ENCODE measurements around the gene NOS1AP. TPM values are rescaled to one million over a fixed set of nuclear protein-coding genes. Genes with fewer than 3 reads are reported as not detected.

NOS1AP gene
- total and polyA plus RNA-seq, 9 of the 15 experiments (the other 6 are each of a cell fraction or from before 2014, with no cell fraction given) = 0.07 to 1.5 (median 0.22) TPM

DNA sequence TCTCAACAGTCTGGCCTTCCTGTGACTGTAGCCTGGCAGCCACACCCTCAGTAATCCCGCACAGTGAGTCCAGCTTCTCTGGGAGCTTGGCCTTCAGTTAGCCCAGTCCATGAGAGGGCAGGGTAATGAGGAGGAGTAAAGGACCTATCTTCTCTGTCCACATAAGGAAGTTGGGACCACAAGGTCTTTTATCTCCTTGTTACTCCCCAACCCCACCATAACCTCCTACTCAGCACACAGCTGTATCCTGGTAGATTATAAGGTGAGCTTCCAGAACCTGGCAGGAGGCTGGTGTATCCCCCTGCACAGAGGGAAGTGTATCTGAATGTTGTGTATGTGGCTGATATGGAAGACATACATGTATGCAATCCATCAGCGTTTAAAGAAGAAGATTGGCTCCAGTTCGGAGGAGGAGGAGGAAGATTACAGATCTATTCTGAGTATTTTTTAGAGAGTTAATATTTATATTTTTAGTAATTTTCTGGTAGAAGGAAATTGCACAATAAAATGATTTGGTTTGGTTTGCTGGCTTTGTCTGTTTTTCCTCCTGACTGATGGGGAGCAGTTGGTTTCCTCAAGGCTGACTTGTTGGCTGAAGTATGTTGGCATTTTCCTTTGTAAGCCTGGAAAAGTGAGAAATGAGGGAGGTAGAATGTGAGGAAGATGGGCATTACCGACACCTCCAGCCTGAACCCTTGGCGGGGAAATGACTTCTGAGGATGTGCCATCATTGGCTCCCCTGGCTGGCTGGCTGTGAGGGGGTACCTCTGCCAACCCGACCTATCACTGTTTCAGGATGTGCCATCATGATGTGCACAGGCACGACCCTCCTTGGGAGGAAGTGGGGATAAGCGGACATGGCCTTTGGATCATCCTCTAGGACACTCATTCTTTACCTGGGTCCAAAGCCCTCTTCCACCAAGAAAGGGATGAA, 317.1 kb downstream of the NOS1AP start (continued):
- TF ChIP-seq FOSL1 (tag; conservative IDR thresholded peaks at IDR 0.05) (peak; percentile 52; the same call in 1 of the 2 replicates), PHF20 (IDR thresholded peaks at IDR 0.05; ENCODE audit: partially characterized antibody) (peak; percentile 38), POLR2H (tag; IDR thresholded peaks at IDR 0.05; ENCODE audit: low read depth) (no peak), SMC3 (conservative IDR thresholded peaks at IDR 0.05; ENCODE audit: insufficient read depth, low read depth, low read length) (no peak)
- TF ChIP-seq, protein P1, sequence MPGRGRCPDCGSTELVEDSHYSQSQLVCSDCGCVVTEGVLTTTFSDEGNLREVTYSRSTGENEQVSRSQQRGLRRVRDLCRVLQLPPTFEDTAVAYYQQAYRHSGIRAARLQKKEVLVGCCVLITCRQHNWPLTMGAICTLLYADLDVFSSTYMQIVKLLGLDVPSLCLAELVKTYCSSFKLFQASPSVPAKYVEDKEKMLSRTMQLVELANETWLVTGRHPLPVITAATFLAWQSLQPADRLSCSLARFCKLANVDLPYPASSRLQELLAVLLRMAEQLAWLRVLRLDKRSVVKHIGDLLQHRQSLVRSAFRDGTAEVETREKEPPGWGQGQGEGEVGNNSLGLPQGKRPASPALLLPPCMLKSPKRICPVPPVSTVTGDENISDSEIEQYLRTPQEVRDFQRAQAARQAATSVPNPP (IDR thresholded peaks at IDR 0.05; ENCODE audit: borderline replicate concordance, insufficient read depth, insufficient read length) = no peak
- TF ChIP-seq, protein P2, sequence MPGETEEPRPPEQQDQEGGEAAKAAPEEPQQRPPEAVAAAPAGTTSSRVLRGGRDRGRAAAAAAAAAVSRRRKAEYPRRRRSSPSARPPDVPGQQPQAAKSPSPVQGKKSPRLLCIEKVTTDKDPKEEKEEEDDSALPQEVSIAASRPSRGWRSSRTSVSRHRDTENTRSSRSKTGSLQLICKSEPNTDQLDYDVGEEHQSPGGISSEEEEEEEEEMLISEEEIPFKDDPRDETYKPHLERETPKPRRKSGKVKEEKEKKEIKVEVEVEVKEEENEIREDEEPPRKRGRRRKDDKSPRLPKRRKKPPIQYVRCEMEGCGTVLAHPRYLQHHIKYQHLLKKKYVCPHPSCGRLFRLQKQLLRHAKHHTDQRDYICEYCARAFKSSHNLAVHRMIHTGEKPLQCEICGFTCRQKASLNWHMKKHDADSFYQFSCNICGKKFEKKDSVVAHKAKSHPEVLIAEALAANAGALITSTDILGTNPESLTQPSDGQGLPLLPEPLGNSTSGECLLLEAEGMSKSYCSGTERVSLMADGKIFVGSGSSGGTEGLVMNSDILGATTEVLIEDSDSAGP (CRISPR knock-in tag; IDR thresholded peaks at IDR 0.05) = no peak
- TF ChIP-seq, protein P3, sequence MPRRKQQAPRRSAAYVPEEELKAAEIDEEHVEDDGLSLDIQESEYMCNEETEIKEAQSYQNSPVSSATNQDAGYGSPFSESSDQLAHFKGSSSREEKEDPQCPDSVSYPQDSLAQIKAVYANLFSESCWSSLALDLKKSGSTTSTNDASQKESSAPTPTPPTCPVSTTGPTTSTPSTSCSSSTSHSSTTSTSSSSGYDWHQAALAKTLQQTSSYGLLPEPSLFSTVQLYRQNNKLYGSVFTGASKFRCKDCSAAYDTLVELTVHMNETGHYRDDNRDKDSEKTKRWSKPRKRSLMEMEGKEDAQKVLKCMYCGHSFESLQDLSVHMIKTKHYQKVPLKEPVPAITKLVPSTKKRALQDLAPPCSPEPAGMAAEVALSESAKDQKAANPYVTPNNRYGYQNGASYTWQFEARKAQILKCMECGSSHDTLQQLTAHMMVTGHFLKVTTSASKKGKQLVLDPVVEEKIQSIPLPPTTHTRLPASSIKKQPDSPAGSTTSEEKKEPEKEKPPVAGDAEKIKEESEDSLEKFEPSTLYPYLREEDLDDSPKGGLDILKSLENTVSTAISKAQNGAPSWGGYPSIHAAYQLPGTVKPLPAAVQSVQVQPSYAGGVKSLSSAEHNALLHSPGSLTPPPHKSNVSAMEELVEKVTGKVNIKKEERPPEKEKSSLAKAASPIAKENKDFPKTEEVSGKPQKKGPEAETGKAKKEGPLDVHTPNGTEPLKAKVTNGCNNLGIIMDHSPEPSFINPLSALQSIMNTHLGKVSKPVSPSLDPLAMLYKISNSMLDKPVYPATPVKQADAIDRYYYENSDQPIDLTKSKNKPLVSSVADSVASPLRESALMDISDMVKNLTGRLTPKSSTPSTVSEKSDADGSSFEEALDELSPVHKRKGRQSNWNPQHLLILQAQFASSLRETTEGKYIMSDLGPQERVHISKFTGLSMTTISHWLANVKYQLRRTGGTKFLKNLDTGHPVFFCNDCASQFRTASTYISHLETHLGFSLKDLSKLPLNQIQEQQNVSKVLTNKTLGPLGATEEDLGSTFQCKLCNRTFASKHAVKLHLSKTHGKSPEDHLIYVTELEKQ (CRISPR knock-in tag; IDR thresholded peaks at IDR 0.05) = no peak
- TF ChIP-seq, protein P4, sequence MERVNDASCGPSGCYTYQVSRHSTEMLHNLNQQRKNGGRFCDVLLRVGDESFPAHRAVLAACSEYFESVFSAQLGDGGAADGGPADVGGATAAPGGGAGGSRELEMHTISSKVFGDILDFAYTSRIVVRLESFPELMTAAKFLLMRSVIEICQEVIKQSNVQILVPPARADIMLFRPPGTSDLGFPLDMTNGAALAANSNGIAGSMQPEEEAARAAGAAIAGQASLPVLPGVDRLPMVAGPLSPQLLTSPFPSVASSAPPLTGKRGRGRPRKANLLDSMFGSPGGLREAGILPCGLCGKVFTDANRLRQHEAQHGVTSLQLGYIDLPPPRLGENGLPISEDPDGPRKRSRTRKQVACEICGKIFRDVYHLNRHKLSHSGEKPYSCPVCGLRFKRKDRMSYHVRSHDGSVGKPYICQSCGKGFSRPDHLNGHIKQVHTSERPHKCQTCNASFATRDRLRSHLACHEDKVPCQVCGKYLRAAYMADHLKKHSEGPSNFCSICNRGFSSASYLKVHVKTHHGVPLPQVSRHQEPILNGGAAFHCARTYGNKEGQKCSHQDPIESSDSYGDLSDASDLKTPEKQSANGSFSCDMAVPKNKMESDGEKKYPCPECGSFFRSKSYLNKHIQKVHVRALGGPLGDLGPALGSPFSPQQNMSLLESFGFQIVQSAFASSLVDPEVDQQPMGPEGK (CRISPR knock-in tag; IDR thresholded peaks at IDR 0.05; ENCODE audit: borderline replicate concordance) = no peak
